Mesendoderm (in vitro differentiated cells): Measurements from ENCODE around the gene ENHO.

Experiments used
- DNase-seq: peaks from one replicate; pipeline ENCODE4 v3.0.0; 2013
- H2AK5ac ChIP-seq: 2 replicates; pipeline ENCODE4 v1.6.1; 2013; ENCODE audit warnings: low read length, inconsistent platforms
- H2BK120ac ChIP-seq: 2 replicates; pipeline ENCODE4 v1.6.1; 2013; ENCODE audit warnings: low read depth, mild to moderate bottlenecking, low read length, moderate library complexity, mixed read lengths
- H2BK15ac ChIP-seq: replicated peaks from 2 replicates; pipeline ENCODE4 v1.6.1; 2013; ENCODE audit warnings: low read depth, mild to moderate bottlenecking, moderate library complexity
- H2BK5ac ChIP-seq: 2 replicates; pipeline ENCODE4 v1.6.1; 2013; ENCODE audit warnings: low read length, inconsistent platforms
- H3K18ac ChIP-seq: 2 replicates; pipeline ENCODE4 v1.6.1; 2013; ENCODE audit warnings: mild to moderate bottlenecking, low read length, mixed read lengths
- H3K23ac ChIP-seq: one replicate; pipeline ENCODE4 v1.6.1; 2013; ENCODE audit warnings: low read length
- H3K27ac ChIP-seq: 2 replicates; pipeline ENCODE4 v1.5.1; 2013; ENCODE audit warnings: low read depth, mild to moderate bottlenecking, inconsistent platforms, low read length, moderate library complexity
- H3K27me3 ChIP-seq: 2 replicates; pipeline ENCODE4 v1.6.1; 2013; ENCODE audit warnings: low read length, control low read depth, mild to moderate bottlenecking, inconsistent platforms; ENCODE audit not compliant: insufficient read depth, poor library complexity
- H3K36me3 ChIP-seq: 2 replicates; pipeline ENCODE4 v1.6.1; 2013; ENCODE audit warnings: low read length, inconsistent platforms; ENCODE audit not compliant: control insufficient read depth, insufficient read depth
- H3K4ac ChIP-seq: one replicate; pipeline ENCODE4 v1.6.1; 2013; ENCODE audit warnings: low read depth, mild to moderate bottlenecking, low read length, moderate library complexity
- H3K4me1 ChIP-seq: 2 replicates; pipeline ENCODE4 v1.6.1; 2013; ENCODE audit warnings: low read depth, low read length, inconsistent platforms; ENCODE audit not compliant: control insufficient read depth
- H3K4me2 ChIP-seq: 2 replicates; pipeline ENCODE4 v1.6.1; 2013; ENCODE audit warnings: low read length
- H3K4me3 ChIP-seq: 2 replicates; pipeline ENCODE4 v1.5.1; 2013; ENCODE audit warnings: mild to moderate bottlenecking, low read length
- H3K56ac ChIP-seq: one replicate; pipeline ENCODE4 v1.6.1; 2013; ENCODE audit warnings: low read length
- H3K79me1 ChIP-seq: 2 replicates; pipeline ENCODE4 v1.6.1; 2013; ENCODE audit warnings: low read length, inconsistent platforms
- H3K79me2 ChIP-seq: 2 replicates; pipeline ENCODE4 v1.6.1; 2013; ENCODE audit warnings: mild to moderate bottlenecking, low read length; ENCODE audit not compliant: control insufficient read depth, insufficient read depth
- H3K9ac ChIP-seq: 2 replicates; pipeline ENCODE4 v1.6.1; 2013; ENCODE audit warnings: low read length, inconsistent platforms
- H4K5ac ChIP-seq: one replicate; pipeline ENCODE4 v1.6.1; 2013; ENCODE audit warnings: low read length
- H4K8ac ChIP-seq: one replicate; pipeline ENCODE4 v1.6.1; 2013; ENCODE audit warnings: low read depth, mild to moderate bottlenecking, control low read depth, low read length, moderate library complexity
- WGBS: extraction: QIAGEN DNeasy Blood & Tissue Kit; methylation state at CpG from one replicate; pipeline ENCODE4 v1.1.7; 2013; ENCODE audit warnings: low lambda C conversion rate, missing lambda C conversion rate; ENCODE audit not compliant: insufficient coverage; ENCODE audit errors: extremely low coverage; 5-methylcytosine and 5-hydroxymethylcytosine counted together

The ENHO gene

DNA sequence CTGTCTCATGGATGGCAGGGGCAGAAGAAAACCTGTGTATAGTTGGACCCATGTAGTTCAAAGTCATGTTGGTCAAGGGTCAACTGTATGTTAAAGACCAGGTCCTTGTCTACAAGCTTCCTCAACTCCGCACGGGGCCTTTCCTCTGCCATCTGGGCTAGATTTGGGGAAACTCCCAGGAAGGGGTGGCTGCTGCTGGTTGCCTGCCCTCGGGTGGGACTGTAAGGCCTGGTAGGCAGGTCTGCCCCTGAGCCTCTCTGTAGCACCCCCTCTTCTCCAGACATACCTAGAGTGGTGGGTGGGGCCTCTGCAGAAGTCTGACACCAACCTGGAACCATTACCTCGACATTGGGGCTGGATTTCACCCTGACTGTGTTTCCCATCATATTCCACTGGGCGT lies 15.2 kb downstream of the ENHO start:
- H3K4me3 ChIP-seq, result no peak overlapping the region
- peaks cover 7% of the 10 kb centered on the region for H3K4me1 ChIP-seq
- H4K8ac ChIP-seq, result no peak overlapping the region
- H2BK5ac ChIP-seq, result no peak overlapping the region
- no peak overlapping the region for H4K5ac ChIP-seq
- no peak overlapping the region for H2BK15ac ChIP-seq
- H3K56ac ChIP-seq, result no peak overlapping the region
- no peak overlapping the region for H3K27ac ChIP-seq
- H3K4me2 ChIP-seq, result no peak overlapping the region
- H3K27me3 ChIP-seq, result no peaks in the 10 kb centered on the region
- no peak overlapping the region for H3K23ac ChIP-seq
- no CpG with 5 or more reads among the region's 5 CpGs for WGBS
- no peak overlapping the region for H3K18ac ChIP-seq
- H3K9ac ChIP-seq, result no peak overlapping the region
- no peaks in the 10 kb centered on the region for H3K36me3 ChIP-seq
- H2BK120ac ChIP-seq, result no peak overlapping the region
- H3K79me2 ChIP-seq, result no peaks in the 10 kb centered on the region
- DNase-seq, result no peak
- no peak overlapping the region for H2AK5ac ChIP-seq
- H3K4ac ChIP-seq, result no peak overlapping the region
- no peaks in the 10 kb centered on the region for H3K79me1 ChIP-seq

DNA sequence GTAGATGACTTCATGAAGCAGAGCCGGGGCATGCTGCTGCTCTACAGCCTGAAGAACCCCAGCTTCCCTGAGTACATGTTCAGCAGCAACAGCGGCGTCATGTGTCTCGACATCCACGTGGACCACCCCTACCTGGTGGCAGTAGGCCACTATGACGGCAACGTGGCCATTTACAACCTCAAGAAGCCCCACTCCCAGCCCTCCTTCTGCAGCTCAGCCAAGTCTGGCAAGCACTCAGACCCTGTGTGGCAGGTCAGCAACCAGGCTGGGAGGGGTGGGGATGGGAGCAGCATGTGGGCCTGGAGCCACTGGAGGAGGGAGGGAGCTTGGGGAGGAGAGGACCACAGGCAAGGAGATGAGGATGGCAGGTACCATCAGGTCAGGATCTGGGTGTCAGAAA lies 16.2 kb downstream of the ENHO start:
- H2BK120ac ChIP-seq, result no peak overlapping the region
- H2BK5ac ChIP-seq, result no peak overlapping the region
- peak overlapping the region; percentile 12 for H3K23ac ChIP-seq
- H4K5ac ChIP-seq, result no peak overlapping the region
- WGBS, result no CpG with 5 or more reads among the region's 7 CpGs
- H3K27ac ChIP-seq, result no peak overlapping the region
- H3K9ac ChIP-seq, result no peak overlapping the region
- no peaks in the 10 kb centered on the region for H3K36me3 ChIP-seq
- H3K79me2 ChIP-seq, result no peaks in the 10 kb centered on the region
- H3K27me3 ChIP-seq, result no peaks in the 10 kb centered on the region
- H4K8ac ChIP-seq, result no peak overlapping the region
- no peak overlapping the region for H3K4me2 ChIP-seq
- no peak overlapping the region for H3K4ac ChIP-seq
- H2BK15ac ChIP-seq, result no peak overlapping the region
- peaks cover 6% of the 10 kb centered on the region for H3K4me1 ChIP-seq
- H3K18ac ChIP-seq, result no peak overlapping the region
- no peak overlapping the region for H3K56ac ChIP-seq
- no peak overlapping the region for H2AK5ac ChIP-seq
- H3K79me1 ChIP-seq, result no peaks in the 10 kb centered on the region
- no peak for DNase-seq
- no peak overlapping the region for H3K4me3 ChIP-seq

DNA sequence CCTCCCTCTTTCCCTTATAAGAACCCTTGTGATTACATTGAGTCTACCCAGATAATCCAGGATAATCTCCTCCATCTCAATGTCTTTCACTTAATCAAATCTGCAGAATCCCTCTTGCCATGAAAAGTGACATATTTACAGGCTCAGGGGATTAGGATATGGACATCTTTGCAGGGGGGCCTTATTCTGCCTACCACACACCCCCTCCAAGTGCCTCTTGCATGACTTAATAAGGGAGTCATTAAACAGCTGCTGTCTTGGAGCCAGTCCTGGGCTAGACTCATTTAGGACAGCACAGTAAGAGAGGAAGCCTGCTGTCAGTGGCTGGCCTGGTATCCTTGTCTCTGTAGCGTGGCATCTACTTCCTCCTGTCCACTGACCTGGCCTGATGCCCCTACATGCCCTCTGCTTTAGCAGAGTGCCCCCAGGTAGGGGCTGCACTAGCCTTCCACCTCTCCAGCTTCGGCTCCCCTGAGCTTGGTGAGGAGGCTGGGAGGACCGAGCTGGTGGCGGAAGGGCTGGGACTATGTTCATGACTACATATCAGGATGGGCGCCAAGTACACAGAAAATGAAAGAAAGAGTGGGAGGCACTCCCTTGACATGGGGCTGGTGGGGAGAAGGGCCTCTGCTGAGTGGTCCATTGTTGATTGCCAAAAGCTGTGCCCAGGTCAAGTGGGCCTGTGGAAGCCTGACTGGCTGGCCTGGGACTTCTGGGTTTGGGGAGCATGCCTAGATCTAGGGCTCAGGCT lies 17.2 kb downstream of the ENHO start:
- no peak overlapping the region for H3K27ac ChIP-seq
- DNase-seq, result no peak
- H3K36me3 ChIP-seq, result no peaks in the 10 kb centered on the region
- H3K27me3 ChIP-seq, result no peaks in the 10 kb centered on the region
- no peak overlapping the region for H3K23ac ChIP-seq
- no peak overlapping the region for H3K4me3 ChIP-seq
- no peak overlapping the region for H4K8ac ChIP-seq
- H3K79me2 ChIP-seq, result no peaks in the 10 kb centered on the region
- no peak overlapping the region for H3K9ac ChIP-seq
- H3K56ac ChIP-seq, result no peak overlapping the region
- no peak overlapping the region for H3K4ac ChIP-seq
- H3K18ac ChIP-seq, result no peak overlapping the region
- H3K79me1 ChIP-seq, result no peaks in the 10 kb centered on the region
- H2BK5ac ChIP-seq, result no peak overlapping the region
- H2BK15ac ChIP-seq, result no peak overlapping the region
- no peak overlapping the region for H3K4me2 ChIP-seq
- WGBS, result no CpG with 5 or more reads among the region's 5 CpGs
- H2AK5ac ChIP-seq, result no peak overlapping the region
- no peak overlapping the region for H2BK120ac ChIP-seq
- no peak overlapping the region for H4K5ac ChIP-seq
- H3K4me1 ChIP-seq, result peaks cover 4% of the 10 kb centered on the region

DNA sequence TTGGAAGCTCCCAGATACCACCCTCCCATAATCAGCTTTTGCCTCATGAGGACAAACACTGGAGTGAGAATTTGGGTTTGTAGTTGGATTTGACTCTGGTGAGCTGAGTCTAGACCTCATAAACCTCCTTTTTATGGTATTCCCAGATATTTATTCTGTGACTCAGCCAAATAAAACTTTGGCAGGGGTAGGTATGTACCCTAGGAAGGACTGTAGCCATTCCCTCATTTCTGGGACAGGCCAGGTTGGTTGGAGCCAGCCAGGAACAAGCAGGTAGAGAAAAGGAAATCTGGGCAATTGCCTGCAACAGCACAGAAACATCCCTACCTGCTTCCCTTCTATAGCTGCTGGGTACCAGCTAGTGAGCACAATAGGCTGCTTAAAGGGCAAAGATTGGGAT lies 19.4 kb downstream of the ENHO start:
- no peak overlapping the region for H2BK120ac ChIP-seq
- no peak overlapping the region for H3K23ac ChIP-seq
- no peak overlapping the region for H4K5ac ChIP-seq
- H4K8ac ChIP-seq, result no peak overlapping the region
- no peaks in the 10 kb centered on the region for H3K4me1 ChIP-seq
- H3K56ac ChIP-seq, result no peak overlapping the region
- no peak overlapping the region for H3K9ac ChIP-seq
- no peak for DNase-seq
- H2BK5ac ChIP-seq, result no peak overlapping the region
- H2BK15ac ChIP-seq, result no peak overlapping the region
- H3K36me3 ChIP-seq, result no peaks in the 10 kb centered on the region
- H3K18ac ChIP-seq, result no peak overlapping the region
- no peak overlapping the region for H2AK5ac ChIP-seq
- H3K4me3 ChIP-seq, result no peak overlapping the region
- no peak overlapping the region for H3K4me2 ChIP-seq
- no peaks in the 10 kb centered on the region for H3K79me1 ChIP-seq
- no peak overlapping the region for H3K27ac ChIP-seq
- H3K79me2 ChIP-seq, result no peaks in the 10 kb centered on the region
- no peaks in the 10 kb centered on the region for H3K27me3 ChIP-seq
- no peak overlapping the region for H3K4ac ChIP-seq

DNA sequence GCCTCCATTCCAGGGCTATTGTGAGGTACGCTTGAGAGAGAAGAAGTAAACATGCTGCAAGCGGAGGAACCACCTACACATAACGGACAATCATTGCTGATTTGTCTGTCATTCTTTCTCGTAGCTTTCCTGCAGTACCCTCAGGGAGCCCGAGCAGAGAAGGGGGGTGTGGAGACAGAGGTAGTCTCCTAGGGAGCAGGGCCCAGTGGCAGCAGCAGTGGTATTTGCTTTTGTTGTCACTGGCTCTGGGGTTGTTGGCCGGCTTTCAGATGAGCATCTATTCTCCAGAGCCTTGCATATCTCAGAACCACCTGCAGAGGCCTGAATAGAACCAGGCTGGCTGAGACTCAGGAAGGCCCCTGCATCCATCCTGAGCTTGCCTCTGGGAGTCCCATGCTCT lies 19.9 kb downstream of the ENHO start:
- H2AK5ac ChIP-seq, result no peak overlapping the region
- no peak overlapping the region for H4K5ac ChIP-seq
- H3K4me2 ChIP-seq, result no peak overlapping the region
- no peak overlapping the region for H4K8ac ChIP-seq
- H2BK15ac ChIP-seq, result no peak overlapping the region
- no peaks in the 10 kb centered on the region for H3K79me1 ChIP-seq
- no peak overlapping the region for H3K18ac ChIP-seq
- H3K4me3 ChIP-seq, result no peak overlapping the region
- H2BK120ac ChIP-seq, result no peak overlapping the region
- no peaks in the 10 kb centered on the region for H3K79me2 ChIP-seq
- no peak overlapping the region for H2BK5ac ChIP-seq
- H3K23ac ChIP-seq, result no peak overlapping the region
- H3K27me3 ChIP-seq, result no peaks in the 10 kb centered on the region
- no CpG with 5 or more reads among the region's 6 CpGs for WGBS
- H3K56ac ChIP-seq, result no peak overlapping the region
- no peaks in the 10 kb centered on the region for H3K4me1 ChIP-seq
- H3K27ac ChIP-seq, result no peak overlapping the region
- no peak overlapping the region for H3K9ac ChIP-seq
- no peak for DNase-seq
- no peak overlapping the region for H3K4ac ChIP-seq
- H3K36me3 ChIP-seq, result no peaks in the 10 kb centered on the region

DNA sequence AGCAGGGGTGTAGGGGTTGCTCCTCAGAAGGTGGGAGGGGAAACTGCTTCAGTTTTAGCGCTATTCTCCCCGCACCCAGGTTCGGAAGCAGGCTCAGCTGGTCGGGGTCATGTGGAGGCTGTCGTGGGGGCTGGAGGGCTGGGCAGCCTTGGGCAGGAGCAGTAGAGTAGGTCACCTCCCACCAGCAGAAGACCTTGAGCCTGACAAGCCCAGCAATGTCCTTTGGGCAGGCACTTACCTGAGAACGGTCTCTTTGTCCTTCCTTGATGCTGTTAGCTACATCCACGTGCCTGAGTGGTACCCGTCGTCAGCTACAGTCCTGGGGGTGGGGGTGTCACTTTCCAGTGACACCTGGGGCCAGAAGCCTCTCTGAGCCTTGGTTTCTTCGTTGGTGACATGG lies 20.3 kb downstream of the ENHO start:
- Histone ChIP-seq H3K27me3 (no peaks in the 10 kb centered on the region), H2AK5ac (no peak overlapping the region), H3K18ac (no peak overlapping the region), H2BK15ac (no peak overlapping the region), H3K9ac (no peak overlapping the region), H4K5ac (no peak overlapping the region), H3K56ac (no peak overlapping the region), H3K4ac (no peak overlapping the region), H3K27ac (no peak overlapping the region), H2BK5ac (no peak overlapping the region), H4K8ac (no peak overlapping the region), H3K4me1 (no peaks in the 10 kb centered on the region), H3K79me2 (no peaks in the 10 kb centered on the region), H2BK120ac (no peak overlapping the region), H3K4me3 (no peak overlapping the region), H3K36me3 (no peaks in the 10 kb centered on the region), H3K23ac (no peak overlapping the region), H3K79me1 (no peaks in the 10 kb centered on the region), H3K4me2 (no peak overlapping the region)
- WGBS, result no CpG with 5 or more reads among the region's 10 CpGs
- no peak for DNase-seq
